Eye (tissue), 1 donor: ENCODE results near the gene HMX1.

Experiments
- DNase-seq: peaks from one replicate; pipeline ENCODE4 v3.0.0-alpha.2; 2015

HMX1 gene

DNA sequence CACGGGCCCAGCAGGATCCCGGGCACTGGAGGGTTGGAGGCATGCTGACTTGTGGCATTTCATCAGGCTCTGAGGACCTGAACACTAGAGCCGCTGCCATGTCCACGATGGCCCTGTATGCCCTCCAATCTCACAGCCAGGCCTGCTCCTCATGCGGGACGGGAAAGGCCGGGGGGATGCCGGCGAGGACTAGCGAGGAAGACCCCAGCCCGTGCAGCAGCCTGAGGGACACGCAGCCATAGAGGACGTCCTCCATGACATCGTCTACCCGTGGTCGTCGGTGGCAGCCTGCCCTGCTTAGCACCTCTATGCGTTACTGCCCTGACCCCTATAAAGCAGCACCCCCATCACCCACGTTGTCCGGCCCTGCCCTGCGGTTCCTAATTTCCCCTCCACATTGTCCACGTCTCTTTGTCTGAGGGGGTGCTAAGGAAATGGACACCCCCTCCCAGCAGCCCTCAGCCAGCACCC lies 32.6 kb downstream of the HMX1 start:
- no peak for DNase-seq

- DNase-seq = no peak
Measured at GRCh38 chr4:8838296-8838960, 33.2 kb downstream of the HMX1 start.

DNA sequence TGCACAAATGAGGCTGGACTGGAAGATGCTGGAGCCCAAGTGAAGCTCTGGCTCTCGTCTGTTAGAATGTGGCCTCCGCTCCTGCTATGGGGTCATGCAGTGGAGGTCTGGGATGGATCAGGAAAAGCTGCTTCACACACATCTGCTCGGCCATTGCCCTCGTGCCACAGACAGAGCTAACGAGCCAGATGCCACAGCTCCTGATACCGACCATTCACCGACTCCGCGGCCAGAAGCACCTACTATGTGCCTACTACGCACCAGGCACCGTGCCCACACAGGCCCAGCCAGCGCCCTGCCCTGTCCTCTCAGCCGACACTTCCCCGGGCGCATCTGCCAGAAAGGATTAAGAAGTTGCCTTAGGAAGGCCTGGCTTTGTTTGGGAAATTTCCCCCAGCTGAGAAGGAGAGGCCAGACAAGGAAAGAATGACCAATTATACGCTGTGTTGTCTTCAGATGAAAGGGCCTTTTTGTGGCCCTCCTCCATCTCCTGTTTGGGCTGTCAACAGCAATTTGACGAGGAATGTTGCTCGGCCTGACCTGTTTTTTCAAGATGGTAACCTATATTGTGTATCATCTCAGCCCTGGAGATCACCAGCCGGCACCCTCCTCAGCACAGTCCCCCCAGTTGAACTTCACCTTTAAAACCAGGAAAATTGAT lies 34.3 kb downstream of the HMX1 start:
- peak; percentile 95 for DNase-seq

DNA sequence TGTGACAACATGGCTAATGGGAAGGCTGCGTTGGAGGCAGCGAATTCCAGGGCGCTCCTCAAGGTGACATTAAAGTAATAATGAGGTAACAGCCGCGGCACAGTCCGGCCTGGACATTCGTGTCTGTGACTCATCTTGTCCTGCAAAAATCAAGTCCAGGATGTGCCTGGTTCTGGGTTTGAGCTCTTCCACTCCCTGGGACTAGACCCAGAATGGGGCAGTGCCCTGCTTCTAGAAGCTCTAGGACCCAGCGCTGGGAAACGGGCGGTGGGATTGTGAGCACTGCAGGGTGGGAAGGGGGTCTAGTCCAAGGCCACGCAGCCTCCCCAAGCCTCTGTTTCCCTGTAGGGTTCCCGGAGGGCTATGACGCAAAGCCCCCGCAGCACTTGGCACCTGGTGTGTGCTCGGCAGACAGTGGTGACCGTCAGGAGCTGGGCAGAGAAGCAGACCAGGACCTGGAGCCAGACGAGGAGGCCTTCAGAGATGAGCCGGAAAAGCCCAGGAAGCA lies 34.9 kb downstream of the HMX1 start:
- no peak for DNase-seq

GRCh38 chr4:8835521-8836365 lies 35.9 kb downstream of the HMX1 start:
- no peak for DNase-seq

DNA sequence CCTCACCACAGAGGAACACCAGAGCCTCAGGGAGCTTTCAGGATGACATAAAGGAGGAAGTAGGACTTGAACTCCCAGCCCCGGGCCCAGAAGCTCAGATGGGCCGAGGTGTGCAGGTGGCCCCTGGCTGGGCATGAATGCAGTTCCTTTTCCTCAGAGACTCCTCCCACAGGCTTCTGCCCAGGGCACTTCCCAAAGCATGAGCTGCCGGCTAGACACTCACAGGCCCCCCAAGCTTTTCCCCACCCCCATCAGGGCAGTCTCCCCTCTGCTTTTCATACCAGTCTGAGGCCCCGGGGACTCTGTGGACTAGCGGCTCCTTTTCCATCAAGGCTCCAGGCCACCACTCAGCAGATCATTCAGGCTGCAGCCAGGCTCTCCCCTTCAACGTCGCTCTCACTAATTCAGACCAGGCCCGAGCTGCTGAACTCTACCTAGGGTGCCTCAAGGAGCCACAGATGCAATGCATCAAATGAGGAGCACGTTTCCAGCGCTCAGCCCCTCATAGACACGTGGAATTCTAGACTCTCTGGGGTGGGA lies 36.9 kb downstream of the HMX1 start:
- DNase-seq = no peak

DNA sequence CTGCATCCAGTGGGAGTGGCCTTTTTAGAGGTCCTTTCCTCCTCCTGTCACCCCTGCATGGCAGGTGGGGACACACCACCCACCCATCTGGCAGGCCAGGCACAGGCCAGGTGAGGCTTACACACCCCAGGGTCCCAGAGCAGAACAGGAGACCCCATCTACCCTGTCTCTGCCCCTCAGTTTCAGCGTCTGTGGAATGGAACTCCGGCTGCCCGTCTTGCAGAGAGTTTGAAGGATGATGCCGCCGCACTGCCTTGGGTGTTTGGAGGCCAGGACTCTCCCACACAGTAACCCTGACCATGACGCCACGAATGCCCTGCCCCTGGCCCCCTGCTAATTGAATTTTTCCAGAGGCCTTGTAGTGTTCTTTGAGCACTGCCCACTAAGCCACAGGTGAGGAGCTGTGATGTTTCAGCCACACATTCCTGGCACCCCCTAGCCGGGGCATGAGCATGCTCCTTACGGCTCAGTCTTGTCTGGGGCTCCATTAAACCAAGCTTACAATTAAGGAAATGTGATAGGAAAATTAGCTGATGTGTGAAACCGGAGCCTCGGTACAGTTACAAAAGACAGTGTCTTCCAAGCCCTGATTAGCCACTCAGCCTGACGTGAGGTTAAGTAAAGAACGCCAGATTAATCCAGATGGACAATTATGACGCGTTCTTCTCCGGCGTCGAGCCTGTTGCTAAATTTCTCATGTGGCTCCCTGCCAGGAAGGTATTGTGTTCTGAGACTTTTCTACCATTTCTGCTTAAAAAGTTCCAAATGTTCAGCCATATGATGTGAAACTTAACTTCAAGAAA lies 39.3 kb downstream of the HMX1 start:
- peak; percentile 91 for DNase-seq

DNA sequence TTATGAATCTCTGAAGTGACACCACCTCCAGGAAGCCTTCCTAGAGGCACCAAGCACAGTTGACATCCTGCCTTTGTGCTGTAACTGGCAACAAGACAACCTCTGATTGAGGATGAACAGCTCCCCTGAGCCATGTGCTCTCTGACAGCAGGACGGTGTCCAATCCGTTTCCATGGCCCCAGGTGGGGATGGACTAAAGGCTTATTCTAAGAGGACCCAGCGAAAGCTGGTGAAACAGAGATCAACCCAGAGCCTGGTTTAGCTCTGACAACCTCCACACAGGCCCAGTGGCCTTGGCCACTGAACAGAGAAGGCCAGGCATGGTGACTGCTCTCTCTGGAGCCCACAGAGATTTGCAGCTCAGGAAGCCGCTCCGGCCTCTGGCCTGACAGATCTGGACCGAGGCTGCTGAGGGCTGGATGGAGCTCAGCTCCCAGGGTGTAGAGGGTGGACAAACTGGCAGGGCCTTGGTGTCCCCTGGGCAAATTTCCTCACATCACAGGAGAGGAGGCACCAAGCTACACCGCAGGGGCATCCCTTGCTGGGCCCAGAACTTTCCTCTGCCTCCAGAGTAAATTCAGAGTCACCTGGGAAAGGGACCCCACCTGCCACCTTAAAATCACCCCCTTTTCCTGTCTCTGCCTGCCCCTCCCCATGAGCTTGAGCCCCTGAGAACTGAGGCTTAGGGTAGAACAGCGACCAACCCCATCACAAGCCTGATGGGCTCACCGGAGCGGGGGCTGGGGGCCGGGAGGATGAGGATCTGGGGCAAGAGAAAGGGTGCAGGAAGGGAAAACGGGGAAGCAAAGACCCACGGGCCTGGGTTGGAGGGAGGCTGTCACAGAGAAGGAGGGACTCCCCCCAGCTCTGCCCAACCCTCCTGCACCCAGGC lies 40.2 kb downstream of the HMX1 start:
- no peak for DNase-seq

DNA sequence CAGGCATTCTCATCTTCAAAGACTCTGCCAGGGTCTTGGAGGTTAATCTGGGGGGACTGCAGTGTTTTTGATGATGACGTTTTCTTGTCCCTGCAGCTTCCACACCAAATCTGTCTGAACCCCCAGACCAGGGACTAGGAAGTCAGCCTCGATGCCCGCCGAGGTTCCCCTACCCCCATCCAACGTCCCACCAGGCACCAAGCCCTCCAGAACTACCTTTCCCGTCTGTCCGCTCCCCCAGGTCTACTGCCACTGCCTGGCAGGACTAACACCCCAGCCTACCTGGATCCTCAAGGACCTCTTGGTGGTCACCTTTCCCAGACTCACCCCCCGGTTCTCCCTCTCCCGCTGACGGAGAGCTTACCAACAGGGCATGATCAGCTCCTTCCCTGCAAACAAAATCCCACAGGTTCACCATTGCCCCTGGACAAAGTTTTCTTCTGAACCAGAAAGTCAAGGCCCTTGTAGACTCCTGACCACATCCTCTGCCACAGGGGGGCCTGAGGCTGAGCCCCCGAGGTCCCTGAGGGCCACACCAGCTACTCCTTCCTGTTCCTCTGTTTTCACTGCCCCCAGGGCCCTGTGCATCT lies 40.9 kb downstream of the HMX1 start:
- no peak for DNase-seq

DNA sequence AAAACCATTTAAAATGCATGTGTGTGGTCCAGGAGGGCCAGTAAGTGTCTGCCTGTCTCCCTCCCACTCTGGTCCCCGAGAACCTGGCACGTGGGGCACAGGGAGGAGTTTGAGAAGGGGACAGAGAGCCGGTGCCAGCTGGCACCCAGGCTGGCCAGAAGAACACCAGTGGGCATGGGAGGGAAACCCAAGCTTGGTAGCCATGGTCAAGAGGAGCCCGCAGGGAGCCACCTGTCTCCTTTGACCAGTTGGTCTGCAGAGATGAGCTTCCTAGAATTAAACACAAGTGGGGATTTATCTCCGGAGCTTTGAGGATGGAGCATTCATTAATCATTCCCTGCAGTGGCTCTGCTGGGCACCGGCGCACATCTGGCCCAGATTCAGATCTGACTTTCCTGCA lies 41.6 kb downstream of the HMX1 start:
- DNase-seq = no peak

- no peak for DNase-seq
Measured at GRCh38 chr4:8829584-8829983, 42.1 kb downstream of the HMX1 start.

- DNase-seq = no peak
Measured at GRCh38 chr4:8828869-8829268, 42.8 kb downstream of the HMX1 start.

DNA sequence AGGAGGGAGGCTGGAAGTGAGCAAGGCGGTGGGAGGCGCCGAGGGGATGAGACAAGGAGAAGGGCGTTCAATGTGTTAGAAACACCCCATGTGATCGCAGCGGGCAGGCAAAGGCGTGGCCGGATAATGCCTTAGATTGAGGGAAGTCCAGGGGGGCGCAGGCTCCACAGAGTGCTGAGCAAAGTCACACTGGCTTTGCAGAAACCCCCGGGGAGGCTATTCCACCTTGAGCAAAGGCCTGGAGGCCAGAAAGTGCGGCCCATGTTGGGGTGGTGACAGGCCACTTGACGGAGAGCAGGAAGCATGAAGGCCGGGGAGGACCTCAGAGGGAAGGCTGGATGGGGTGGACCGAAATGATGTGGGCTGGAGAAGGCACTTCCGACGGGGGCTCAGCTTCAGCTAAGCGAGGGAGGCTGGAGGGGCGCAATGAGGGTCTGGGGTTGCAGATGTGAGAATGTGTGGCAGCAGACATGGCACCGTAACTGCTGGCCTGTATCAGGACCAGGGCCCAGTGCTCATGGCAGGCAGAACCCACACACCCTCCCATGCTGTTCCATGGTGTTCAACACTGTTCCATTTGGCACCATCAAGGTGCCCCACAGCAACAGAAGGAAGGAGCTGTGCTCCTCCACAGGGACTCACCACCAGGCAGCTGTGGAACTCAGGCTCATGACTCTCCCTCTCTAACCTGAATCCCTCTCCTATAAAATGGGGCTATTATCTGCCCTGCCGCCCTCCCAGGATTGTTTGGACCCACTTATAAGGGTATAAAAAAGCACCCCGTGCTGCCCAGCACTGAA lies 50.3 kb downstream of the HMX1 start:
- no peak for DNase-seq

DNA sequence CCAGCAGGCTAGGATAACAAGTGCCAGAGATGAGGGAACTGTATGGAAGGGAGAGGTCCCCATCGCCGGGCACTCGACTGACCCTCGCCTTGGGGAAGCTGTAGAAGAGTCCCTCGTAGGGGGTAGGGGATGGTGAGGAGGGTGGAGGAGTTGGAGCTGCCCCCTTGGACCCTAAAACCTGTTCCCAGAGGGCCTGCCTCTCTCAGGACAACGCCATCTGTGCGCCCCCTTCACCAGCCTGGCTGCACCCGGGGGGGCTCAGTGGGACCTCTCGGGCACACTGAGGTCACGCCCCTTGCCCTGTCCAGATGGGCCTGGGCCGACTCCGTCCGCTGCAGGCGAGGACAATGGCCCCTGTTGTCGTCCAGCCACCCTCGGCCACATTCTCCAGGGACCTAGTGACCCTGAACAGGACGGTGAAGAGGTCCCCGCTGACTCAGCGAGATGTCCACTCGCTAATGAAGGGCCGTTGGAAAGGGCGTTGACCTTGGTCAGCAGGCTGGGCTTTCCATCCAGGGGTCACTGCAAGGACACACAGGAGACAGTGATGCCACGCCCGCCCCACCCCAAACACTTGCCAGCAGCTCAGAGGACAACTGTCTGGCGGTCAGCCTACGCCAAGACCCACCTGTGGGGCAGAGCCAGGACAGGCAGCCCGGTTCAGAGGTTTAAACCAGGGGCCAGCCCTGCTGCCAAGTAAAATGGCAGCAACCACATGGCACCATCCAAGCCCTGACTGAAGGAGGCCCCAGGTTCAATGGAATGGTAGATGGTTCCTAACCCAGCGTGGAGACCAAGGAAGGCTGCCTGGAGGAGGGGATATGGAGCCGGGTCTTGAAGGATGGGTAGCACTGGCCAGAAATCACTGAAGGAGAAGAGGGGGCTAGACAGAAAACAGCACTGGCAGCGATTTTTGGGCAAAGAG lies 51.2 kb downstream of the HMX1 start:
- no peak for DNase-seq

GRCh38 chr4:8819473-8820177 lies 52.0 kb downstream of the HMX1 start:
- DNase-seq = peak; percentile 44

- DNase-seq = no peak
Measured at GRCh38 chr4:8819019-8819418, 52.6 kb downstream of the HMX1 start.

GRCh38 chr4:8818063-8818881 lies 53.4 kb downstream of the HMX1 start:
- DNase-seq = peak; percentile 45

- DNase-seq = no peak
Measured at GRCh38 chr4:8817813-8818062, 53.9 kb downstream of the HMX1 start.
